Ovary (tissue), 10 donors: ENCODE measurements around the gene ADGRA1. TPM values are rescaled to one million over a fixed set of nuclear protein-coding genes. Genes with fewer than 3 reads are reported as not detected.

ENCODE experiments used
- DNase-seq, 5 donors: peaks; one replicate each; pipeline ENCODE4 v3.0.0-alpha.2; 2019 to 2020
- H3K27ac ChIP-seq, 2 donors: fragments of 200-600 bp; one replicate each; pipeline versions ENCODE4 v1.5.1 to v1.8.0; 2019 to 2022
- H3K27me3 ChIP-seq: fragments of 200-600 bp; one replicate; pipeline ENCODE4 v1.8.0; 2022
- H3K36me3 ChIP-seq: fragments of 200-600 bp; sonication (generic); one replicate; pipeline ENCODE4 v1.5.1; 2019
- H3K4me1 ChIP-seq: one replicate; pipeline ENCODE4 v1.8.1; 2013; ENCODE audit warnings: mild to moderate bottlenecking, moderate library complexity; ENCODE audit not compliant: insufficient read depth
- H3K4me3 ChIP-seq: fragments of 200-600 bp; sonication (generic); one replicate; pipeline ENCODE4 v1.5.1; 2017
- H3K9me3 ChIP-seq, 2 donors: fragments of 200-600 bp in 1 of 2; sonication (generic) in 1 of 2; one replicate each; pipeline versions ENCODE4 v1.5.1 to v1.8.1; 2013 to 2019; ENCODE audit warnings: mild to moderate bottlenecking in 1 of 2, moderate library complexity in 1 of 2
- CTCF ChIP-seq, 3 donors: fragments of 450-650 bp in 2 of 3; fragments of 200-600 bp in 1 of 3; IDR thresholded peaks; one replicate each; pipeline versions ENCODE4 v1.5.1 to v1.8.0; 2016 to 2022; ENCODE audit warnings: antibody characterized with exemption in 3 of 3, mild to moderate bottlenecking in 1 of 3
- EP300 ChIP-seq: sonication (generic); formaldehyde crosslinking; IDR thresholded peaks from one replicate; pipeline ENCODE4 v1.6.1; 2017; ENCODE audit warnings: antibody characterized with exemption
- POLR2A ChIP-seq: fragments of 450-650 bp; IDR thresholded peaks from one replicate; pipeline ENCODE4 v1.6.1; 2017; ENCODE audit warnings: antibody characterized with exemption, mild to moderate bottlenecking, moderate library complexity
- WGBS, 3 donors: extraction: QIAGEN DNeasy Blood & Tissue Kit in 1 of 3; methylation state at CpG; one replicate each; pipeline versions ENCODE4 v1.1.5 to v1.1.7; 2013 to 2017; 5-methylcytosine and 5-hydroxymethylcytosine counted together
- intact Hi-C, 4 donors: fragments of 100-400 bp; cut with DNase I; formaldehyde crosslinking; loops; one replicate each; pipeline versions ENCODE4 v1.11.0 to v1.15.1; 2022 to 2023
- long read RNA-seq, 3 donors: library from polyadenylated mRNA in 2 of 3; unstranded in 2 of 3; transcript quantifications; one replicate each; pipeline ENCODE4 v2.0.0 and lab custom pipeline, GENCODE V29; 2021 to 2026
- polyA plus RNA-seq, 2 donors: library from polyadenylated mRNA; stranded (reverse); fragments of 200-250 nt in 1 of 2; fragments of 350-450 nt in 1 of 2; fragmentation: Illumina TruSeq in 1 of 2; extraction: RNeasy Lipid Tissue Mini Kit (QIAGEN cat#74804) in 1 of 2; gene quantifications; one replicate each; pipeline ENCODE4 v1.2.3, GENCODE V29; 2013 to 2014
- total RNA-seq, 7 donors: library from RNA; depleted of rRNA in 2 of 7; stranded (reverse); fragments of >200 nt in 2 of 7; fragmentation: NEBNext Ultra II Directional in 3 of 7; extraction: Animal tissue kit (Norgen Biotek cat#: 25700) in 3 of 7; gene quantifications; one replicate each; pipeline versions ENCODE4 v1.1.0 to v1.2.4, GENCODE V29; 2016 to 2023
- donor health status: DM: no; HTN: no; CAD: no; lungs with moderate emphysema.
- donor health status: DM: no; HTN: no; CAD: no.
- donor health status: Bipolar disorder and iron deficiency.
- donor health status: DM: yes; HTN: yes; CAD: no.
- donor health status: DM: no; HTN: no; CAD: no.
- donor health status: DM: yes; HTN: yes; CAD: no.

Gene ADGRA1
- total RNA-seq (under 1 TPM in 4 of 7 donors, not detected in 3; 0.07 to 0.92 (median 0.13) TPM), polyA plus RNA-seq (not detected)
- long read RNA-seq, donor 1: 0 reads
- long read RNA-seq, donor 2: 0 reads
- long read RNA-seq, donor 3: 0 reads

- intact Hi-C loops: no loop called here
- TF ChIP-seq EP300 (no peak), CTCF (IDR thresholded peaks at IDR 0.05) (no peak), POLR2A (no peak)
- no peaks in the 10 kb centered on the region for H3K36me3 ChIP-seq
- no peak within 1 kb of the TSS for H3K4me3 ChIP-seq
- H3K4me1 ChIP-seq: no peaks in the 10 kb centered on the region
- no peaks in the 10 kb centered on the region for H3K9me3 ChIP-seq
- no peak within 1 kb of the TSS for H3K27ac ChIP-seq
- no peak for DNase-seq
- peaks cover 2% of the 10 kb centered on the region for H3K27me3 ChIP-seq
- 0 to 1% (median 1%) methylated on average over 28 to 72 of the region's 72 CpGs for WGBS, 3 donors
Measured at GRCh38 chr10:133087679-133088178, at the start of gene ADGRA1. Gene ADGRA1, plus strand, starts transcription at chr10:133087924. Its CDS starts 986 bp downstream, at chr10:133088910.

DNA sequence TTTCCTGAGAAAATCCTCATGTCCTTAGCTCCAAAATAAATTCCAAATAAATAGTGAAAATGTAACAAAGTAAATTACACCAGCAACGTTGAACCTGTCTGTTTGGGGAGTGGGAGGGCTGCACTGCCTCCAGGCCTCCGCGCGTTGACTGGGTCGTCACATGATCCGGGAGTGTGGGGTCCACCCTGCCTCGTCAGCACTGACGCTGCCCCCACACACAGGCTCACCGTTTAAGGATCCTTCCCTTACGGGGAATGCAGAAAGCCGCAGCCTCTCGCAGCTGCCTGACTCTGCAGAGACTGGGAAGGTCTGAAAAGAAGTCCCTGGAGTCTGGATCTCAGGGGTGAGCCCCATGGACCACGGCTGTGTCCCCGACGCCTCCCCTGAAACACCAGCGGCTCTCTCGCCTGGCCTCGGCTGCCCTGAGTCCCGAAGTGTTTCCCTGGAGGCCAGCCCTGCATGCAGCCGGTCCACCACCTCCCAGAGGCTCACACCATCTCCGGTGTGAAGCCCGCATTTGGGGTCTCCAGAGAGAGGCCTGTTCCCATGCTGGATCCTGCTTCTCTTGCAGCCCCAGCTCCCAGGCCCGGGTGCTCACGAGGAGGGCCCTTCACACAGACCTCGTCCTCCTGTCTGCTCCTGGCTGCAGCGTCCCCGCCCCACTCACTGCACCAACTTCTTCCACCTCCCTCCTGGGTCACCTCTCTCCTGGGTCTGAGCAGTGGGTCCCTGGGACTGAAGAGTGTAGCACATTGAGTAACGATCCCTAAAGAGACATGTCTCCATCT, 49.5 kb upstream of the ADGRA1 start:
- TF ChIP-seq CTCF (IDR thresholded peaks at IDR 0.05) (no peak), POLR2A (no peak)
- Histone ChIP-seq H3K36me3 (no peaks in the 10 kb centered on the region), H3K27me3 (no peaks in the 10 kb centered on the region), H3K4me3 (no peak overlapping the region), H3K27ac (no peak overlapping the region), H3K9me3 (no peaks in the 10 kb centered on the region), H3K4me1 (no peaks in the 10 kb centered on the region)
- WGBS, 3 donors: 26 to 44% (median 39%) methylated on average over 28 of the region's 28 CpGs
- DNase-seq: no peak
- intact Hi-C loops: no loop called here

- Histone ChIP-seq H3K4me3 (no peak overlapping the region), H3K36me3 (no peaks in the 10 kb centered on the region), H3K27me3 (no peaks in the 10 kb centered on the region), H3K9me3 (no peaks in the 10 kb centered on the region), H3K4me1 (no peaks in the 10 kb centered on the region), H3K27ac (no peak overlapping the region)
- intact Hi-C loops: no loop called here
- 19 to 35% (median 20%) methylated on average over 28 to 30 of the region's 30 CpGs for WGBS, 3 donors
- TF ChIP-seq POLR2A (no peak), EP300 (no peak), CTCF (IDR thresholded peaks at IDR 0.05) (no peak)
- no peak for DNase-seq
Measured at GRCh38 chr10:133039107-133039802, 48.5 kb upstream of the ADGRA1 start.

- TF ChIP-seq CTCF (IDR thresholded peaks at IDR 0.05): no peak
- 36 to 74% (median 50%) methylated on average over 15 of the region's 15 CpGs for whole genome bisulfite sequencing, 3 donors
- no peak overlapping the region for H3K4me3 ChIP-seq
- no peak overlapping the region for H3K27ac ChIP-seq
- DNase-seq: no peak
- intact Hi-C loops: no loop called here
- H3K4me1 ChIP-seq: no peaks in the 10 kb centered on the region
- no peaks in the 10 kb centered on the region for H3K27me3 ChIP-seq
- H3K36me3 ChIP-seq: no peaks in the 10 kb centered on the region
- H3K9me3 ChIP-seq: no peaks in the 10 kb centered on the region
Measured at GRCh38 chr10:133039803-133040165, 47.9 kb upstream of the ADGRA1 start.
